SU-DHL-6 (cell line): ENCODE results near the gene GSTA3.

Experiments used
- CTCF ChIP-seq: fragments of 200-600 bp; sonication (generic); IDR thresholded peaks from one replicate; pipeline ENCODE4 v1.5.1; 2017; ENCODE audit warnings: antibody characterized with exemption, mild to moderate bottlenecking, low read length, moderate library complexity; ENCODE audit not compliant: insufficient read depth, poor library complexity, severe bottlenecking
- EZH2phosphoT487 ChIP-seq: fragments of 200-600 bp; sonication (generic), shearing (Covaris generic); conservative IDR thresholded peaks from 2 replicates; pipeline ENCODE4 v1.6.1; 2018; ENCODE audit warnings: mild to moderate bottlenecking, antibody characterized with exemption, low read length, moderate library complexity, mixed read lengths

- no peak for TF ChIP-seq EZH2phosphoT487
- no peak for TF ChIP-seq CTCF
Measured at GRCh38 chr6:52927451-52927850, 18.0 kb upstream of the GSTA3 start.
